ENCODE data around the gene FIGLA. TPM values are rescaled to one million over a fixed set of nuclear protein-coding genes. Genes with fewer than 3 reads are reported as not detected.

Gene FIGLA
- total and polyA plus RNA-seq, 2 donors, result 0.11 TPM; not detected in 1

DNA sequence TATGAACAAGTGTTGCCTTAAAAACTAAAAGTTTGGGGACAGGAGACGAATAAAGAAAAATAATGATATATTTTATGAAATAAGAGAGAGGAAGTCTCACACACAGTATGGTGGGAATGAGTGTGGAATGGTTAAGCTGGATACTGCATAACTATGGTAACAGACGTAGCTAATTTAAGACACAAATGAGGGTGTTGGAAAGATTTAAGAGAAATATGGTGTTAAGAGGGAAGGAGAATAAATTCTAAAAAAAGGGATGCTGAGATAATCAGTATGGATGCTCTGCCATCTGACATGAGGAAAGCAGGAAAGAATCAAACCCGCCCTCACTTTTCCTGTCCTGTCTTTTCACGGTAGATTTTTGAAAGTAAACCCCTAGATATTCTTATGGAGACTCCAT is 33.1 kb downstream of the FIGLA start:
- Histone ChIP-seq H3K4me1 (ENCODE audit: control insufficient read depth in 2 of 2, insufficient read depth in 2 of 2, low read length in 2 of 2) (no peaks in the 10 kb centered on the region), H3K27me3 (ENCODE audit: control insufficient read depth in 2 of 2, insufficient read depth in 1 of 2, low read length in 1 of 2) (peaks cover 0 to 9% of the 10 kb centered on the region in 2 donors), H3K4me3 (ENCODE audit: low read length in 2 of 2) (no peak overlapping the region), H3K36me3 (ENCODE audit: control insufficient read depth in 2 of 2, insufficient read depth in 2 of 2, low read length in 1 of 2) (no peaks in the 10 kb centered on the region), H3K9me3 (ENCODE audit: control insufficient read depth in 2 of 2, insufficient read depth in 1 of 2, low read length in 1 of 2) (no peaks in the 10 kb centered on the region), H3K27ac (ENCODE audit: low read depth in 1 of 2, low read length in 1 of 2) (no peak overlapping the region)
- 92% methylated on average over 4 of the region's 4 CpGs for WGBS
- DNase-seq (ENCODE audit: low read depth in 6 of 9, low spot score in 9 of 9), result no peak

- Histone ChIP-seq H3K27me3 (ENCODE audit: control insufficient read depth in 2 of 2, insufficient read depth in 1 of 2, low read length in 1 of 2) (peaks cover 0 to 7% of the 10 kb centered on the region in 2 donors), H3K27ac (ENCODE audit: low read depth in 1 of 2, low read length in 1 of 2) (no peak overlapping the region), H3K4me1 (ENCODE audit: control insufficient read depth in 2 of 2, insufficient read depth in 2 of 2, low read length in 2 of 2) (no peaks in the 10 kb centered on the region), H3K4me3 (ENCODE audit: low read length in 2 of 2) (no peak overlapping the region), H3K36me3 (ENCODE audit: control insufficient read depth in 2 of 2, insufficient read depth in 2 of 2, low read length in 1 of 2) (no peaks in the 10 kb centered on the region), H3K9me3 (ENCODE audit: control insufficient read depth in 2 of 2, insufficient read depth in 1 of 2, low read length in 1 of 2) (no peaks in the 10 kb centered on the region)
- no peak for DNase-seq (ENCODE audit: low read depth in 6 of 9, low spot score in 9 of 9)
- WGBS, result 98% methylated on average over 3 of the region's 3 CpGs
Measured at GRCh38 chr2:70756128-70756527, 34.3 kb downstream of the FIGLA start.

DNA sequence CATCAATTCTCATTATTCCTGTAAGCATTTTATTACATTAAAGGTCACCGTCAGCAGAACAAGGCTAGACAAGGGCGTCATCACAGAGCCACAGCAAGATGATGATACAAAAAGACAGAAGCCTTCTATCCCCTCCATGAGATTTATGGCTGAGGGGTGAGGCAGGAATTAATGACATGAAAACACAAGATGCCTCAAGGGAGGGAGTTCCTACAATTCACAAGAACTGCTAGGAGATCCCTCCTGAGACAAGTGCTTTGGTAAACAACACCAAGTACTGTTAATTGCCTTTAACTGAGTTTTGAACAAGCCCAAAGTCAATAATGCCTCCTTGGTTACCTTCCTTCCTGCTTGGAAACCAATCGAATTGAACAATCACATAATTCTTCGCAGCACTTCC is 36.5 kb downstream of the FIGLA start:
- 85% methylated on average over 4 of the region's 4 CpGs for WGBS
- Histone ChIP-seq H3K4me1 (ENCODE audit: control insufficient read depth in 2 of 2, insufficient read depth in 2 of 2, low read length in 2 of 2) (no peaks in the 10 kb centered on the region), H3K4me3 (ENCODE audit: low read length in 2 of 2) (no peak overlapping the region), H3K27me3 (ENCODE audit: control insufficient read depth in 2 of 2, insufficient read depth in 1 of 2, low read length in 1 of 2) (peaks cover 0 to 6% of the 10 kb centered on the region in 2 donors), H3K9me3 (ENCODE audit: control insufficient read depth in 2 of 2, insufficient read depth in 1 of 2, low read length in 1 of 2) (no peaks in the 10 kb centered on the region), H3K27ac (ENCODE audit: low read depth in 1 of 2, low read length in 1 of 2) (no peak overlapping the region), H3K36me3 (ENCODE audit: control insufficient read depth in 2 of 2, insufficient read depth in 2 of 2, low read length in 1 of 2) (no peaks in the 10 kb centered on the region)
- DNase-seq (ENCODE audit: low read depth in 6 of 9, low spot score in 9 of 9), result no peak

- Histone ChIP-seq H3K36me3 (ENCODE audit: control insufficient read depth in 2 of 2, insufficient read depth in 2 of 2, low read length in 1 of 2) (no peaks in the 10 kb centered on the region), H3K27me3 (ENCODE audit: control insufficient read depth in 2 of 2, insufficient read depth in 1 of 2, low read length in 1 of 2) (peaks cover 0 to 6% of the 10 kb centered on the region in 2 donors), H3K27ac (ENCODE audit: low read depth in 1 of 2, low read length in 1 of 2) (no peak overlapping the region), H3K4me3 (ENCODE audit: low read length in 2 of 2) (no peak overlapping the region), H3K9me3 (ENCODE audit: control insufficient read depth in 2 of 2, insufficient read depth in 1 of 2, low read length in 1 of 2) (no peaks in the 10 kb centered on the region), H3K4me1 (ENCODE audit: control insufficient read depth in 2 of 2, insufficient read depth in 2 of 2, low read length in 2 of 2) (no peaks in the 10 kb centered on the region)
- DNase-seq (ENCODE audit: low read depth in 6 of 9, low spot score in 9 of 9), result no peak
Measured at GRCh38 chr2:70753031-70753430, 37.4 kb downstream of the FIGLA start.

DNA sequence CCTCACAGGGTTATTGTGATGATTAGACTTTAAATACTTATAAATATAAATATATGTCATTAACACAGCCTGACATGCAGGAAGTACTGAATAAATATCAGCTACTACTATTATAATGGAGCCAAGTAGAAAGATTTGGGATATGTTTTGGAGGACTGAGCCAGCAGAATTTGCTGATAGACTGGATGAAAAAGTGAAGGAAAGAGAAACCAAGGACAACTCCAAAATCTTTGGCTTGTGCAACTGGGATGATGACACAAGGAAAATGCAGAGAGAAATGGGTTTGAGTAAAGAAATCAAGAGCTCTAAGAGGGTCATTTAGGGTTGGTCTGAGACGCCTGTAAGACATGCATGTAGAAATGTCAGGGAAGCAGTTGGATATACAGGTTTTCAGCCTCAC is 38.0 kb downstream of the FIGLA start:
- no peak overlapping the region for H3K4me3 ChIP-seq (ENCODE audit: low read length in 2 of 2)
- H3K9me3 ChIP-seq (ENCODE audit: control insufficient read depth in 2 of 2, insufficient read depth in 1 of 2, low read length in 1 of 2), result no peaks in the 10 kb centered on the region
- peaks cover 0 to 6% of the 10 kb centered on the region in 2 donors for H3K27me3 ChIP-seq (ENCODE audit: control insufficient read depth in 2 of 2, insufficient read depth in 1 of 2, low read length in 1 of 2)
- no peak for DNase-seq (ENCODE audit: low read depth in 6 of 9, low spot score in 9 of 9)
- no peaks in the 10 kb centered on the region for H3K4me1 ChIP-seq (ENCODE audit: control insufficient read depth in 2 of 2, insufficient read depth in 2 of 2, low read length in 2 of 2)
- no peaks in the 10 kb centered on the region for H3K36me3 ChIP-seq (ENCODE audit: control insufficient read depth in 2 of 2, insufficient read depth in 2 of 2, low read length in 1 of 2)
- H3K27ac ChIP-seq (ENCODE audit: low read depth in 1 of 2, low read length in 1 of 2), result no peak overlapping the region
- 94% methylated on average over 1 of the region's 1 CpG for WGBS

GRCh38 chr2:70751881-70752280 is 38.6 kb downstream of the FIGLA start:
- Histone ChIP-seq H3K27me3 (ENCODE audit: control insufficient read depth in 2 of 2, insufficient read depth in 1 of 2, low read length in 1 of 2) (peaks cover 0 to 6% of the 10 kb centered on the region in 2 donors), H3K9me3 (ENCODE audit: control insufficient read depth in 2 of 2, insufficient read depth in 1 of 2, low read length in 1 of 2) (no peaks in the 10 kb centered on the region), H3K4me3 (ENCODE audit: low read length in 2 of 2) (no peak overlapping the region), H3K36me3 (ENCODE audit: control insufficient read depth in 2 of 2, insufficient read depth in 2 of 2, low read length in 1 of 2) (no peaks in the 10 kb centered on the region), H3K27ac (ENCODE audit: low read depth in 1 of 2, low read length in 1 of 2) (no peak overlapping the region), H3K4me1 (ENCODE audit: control insufficient read depth in 2 of 2, insufficient read depth in 2 of 2, low read length in 2 of 2) (no peaks in the 10 kb centered on the region)
- 93% methylated on average over 4 of the region's 4 CpGs for WGBS
- DNase-seq (ENCODE audit: low read depth in 6 of 9, low spot score in 9 of 9), result no peak

GRCh38 chr2:70750320-70750719 is 40.1 kb downstream of the FIGLA start:
- no peak for DNase-seq (ENCODE audit: low read depth in 6 of 9, low spot score in 9 of 9)
- Histone ChIP-seq H3K4me3 (ENCODE audit: low read length in 2 of 2) (no peak overlapping the region), H3K4me1 (ENCODE audit: control insufficient read depth in 2 of 2, insufficient read depth in 2 of 2, low read length in 2 of 2) (no peaks in the 10 kb centered on the region), H3K27me3 (ENCODE audit: control insufficient read depth in 2 of 2, insufficient read depth in 1 of 2, low read length in 1 of 2) (peaks cover 0 to 6% of the 10 kb centered on the region in 2 donors), H3K9me3 (ENCODE audit: control insufficient read depth in 2 of 2, insufficient read depth in 1 of 2, low read length in 1 of 2) (no peaks in the 10 kb centered on the region), H3K36me3 (ENCODE audit: control insufficient read depth in 2 of 2, insufficient read depth in 2 of 2, low read length in 1 of 2) (no peaks in the 10 kb centered on the region), H3K27ac (ENCODE audit: low read depth in 1 of 2, low read length in 1 of 2) (no peak overlapping the region)
- 93% methylated on average over 1 of the region's 1 CpG for WGBS

DNA sequence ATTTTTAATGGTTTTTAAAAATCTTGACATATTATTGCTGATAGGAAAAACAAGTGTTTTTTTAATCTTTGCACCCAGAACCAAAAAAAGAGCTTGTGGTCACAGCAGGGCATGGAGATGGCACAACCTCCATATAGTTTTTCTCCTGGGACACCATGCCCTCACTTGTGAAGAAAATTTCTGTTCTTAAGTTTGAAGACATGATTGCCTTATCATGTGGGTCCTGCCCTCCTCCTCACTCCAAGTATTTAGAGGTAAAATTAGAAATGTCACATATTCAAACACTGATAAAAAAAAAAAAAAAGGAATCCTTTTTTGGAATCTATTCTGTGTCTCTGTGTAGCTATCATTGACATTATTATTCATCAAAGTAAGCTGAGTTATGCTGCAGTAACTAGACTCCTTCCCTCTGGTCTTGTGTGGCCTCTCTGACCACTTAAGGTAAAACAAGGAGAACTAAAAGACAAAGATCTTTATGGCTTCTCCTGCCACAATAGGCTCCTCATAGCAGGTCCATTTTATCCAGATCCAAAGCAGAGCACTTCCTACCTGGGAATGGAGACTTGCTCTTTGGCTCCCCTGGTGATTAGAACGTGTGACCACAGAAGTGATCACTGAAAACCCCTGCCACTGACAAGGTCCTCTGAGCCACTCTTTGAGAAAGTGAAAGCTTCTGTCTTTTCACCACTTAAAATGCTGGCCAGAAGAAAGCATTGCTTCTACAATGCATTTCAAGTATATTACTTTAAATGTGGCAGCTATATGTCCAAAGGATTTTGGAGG is 42.2 kb downstream of the FIGLA start:
- Histone ChIP-seq H3K27ac (ENCODE audit: low read depth in 1 of 2, low read length in 1 of 2) (no peak overlapping the region), H3K27me3 (ENCODE audit: control insufficient read depth in 2 of 2, insufficient read depth in 1 of 2, low read length in 1 of 2) (peaks cover 0 to 4% of the 10 kb centered on the region in 2 donors), H3K9me3 (ENCODE audit: control insufficient read depth in 2 of 2, insufficient read depth in 1 of 2, low read length in 1 of 2) (no peaks in the 10 kb centered on the region), H3K36me3 (ENCODE audit: control insufficient read depth in 2 of 2, insufficient read depth in 2 of 2, low read length in 1 of 2) (no peaks in the 10 kb centered on the region), H3K4me3 (ENCODE audit: low read length in 2 of 2) (no peak overlapping the region), H3K4me1 (ENCODE audit: control insufficient read depth in 2 of 2, insufficient read depth in 2 of 2, low read length in 2 of 2) (no peaks in the 10 kb centered on the region)
- WGBS, result 44% methylated on average over 1 of the region's 1 CpG
- no peak for DNase-seq (ENCODE audit: low read depth in 6 of 9, low spot score in 9 of 9)

DNA sequence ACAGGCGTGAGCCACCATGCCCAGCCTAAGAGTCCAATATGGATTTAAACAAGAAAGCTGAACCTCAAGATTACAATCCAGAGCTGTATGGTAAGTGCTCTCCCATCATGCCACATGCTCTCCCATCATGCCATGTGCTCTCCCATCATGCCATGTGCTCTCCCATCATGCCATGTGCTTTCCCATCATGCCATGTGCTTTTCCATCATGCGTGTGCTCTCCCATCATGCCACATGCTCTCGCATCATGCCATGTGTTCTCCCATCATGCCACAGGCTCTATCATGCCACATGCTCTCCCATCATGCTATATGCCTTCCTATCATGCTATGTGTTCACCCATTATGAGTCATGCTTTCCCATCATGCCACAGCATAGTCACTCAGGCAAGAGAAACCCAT is 43.2 kb downstream of the FIGLA start:
- WGBS, result over 99% methylated on average over 3 of the region's 3 CpGs
- Histone ChIP-seq H3K4me3 (ENCODE audit: low read length in 2 of 2) (no peak overlapping the region), H3K36me3 (ENCODE audit: control insufficient read depth in 2 of 2, insufficient read depth in 2 of 2, low read length in 1 of 2) (no peaks in the 10 kb centered on the region), H3K9me3 (ENCODE audit: control insufficient read depth in 2 of 2, insufficient read depth in 1 of 2, low read length in 1 of 2) (no peaks in the 10 kb centered on the region), H3K27ac (ENCODE audit: low read depth in 1 of 2, low read length in 1 of 2) (no peak overlapping the region), H3K27me3 (ENCODE audit: control insufficient read depth in 2 of 2, insufficient read depth in 1 of 2, low read length in 1 of 2) (peaks cover 0 to 4% of the 10 kb centered on the region in 2 donors), H3K4me1 (ENCODE audit: control insufficient read depth in 2 of 2, insufficient read depth in 2 of 2, low read length in 2 of 2) (no peaks in the 10 kb centered on the region)
- no peak for DNase-seq (ENCODE audit: low read depth in 6 of 9, low spot score in 9 of 9)

Measured in thymus (tissue), 11 donors.